T follicular helper cell (primary cell): ENCODE data around the gene FSD2.
"Not testable (repeated sequence)": the region's sequence is repeated elsewhere in the genome, so short reads cannot be mapped to it uniquely, and the experiment has no call there.

Experiments used
- DNase-seq: peaks from one replicate; pipeline ENCODE4 v3.0.0-alpha.2; 2020; ENCODE audit warnings: low read depth

FSD2 gene

DNA sequence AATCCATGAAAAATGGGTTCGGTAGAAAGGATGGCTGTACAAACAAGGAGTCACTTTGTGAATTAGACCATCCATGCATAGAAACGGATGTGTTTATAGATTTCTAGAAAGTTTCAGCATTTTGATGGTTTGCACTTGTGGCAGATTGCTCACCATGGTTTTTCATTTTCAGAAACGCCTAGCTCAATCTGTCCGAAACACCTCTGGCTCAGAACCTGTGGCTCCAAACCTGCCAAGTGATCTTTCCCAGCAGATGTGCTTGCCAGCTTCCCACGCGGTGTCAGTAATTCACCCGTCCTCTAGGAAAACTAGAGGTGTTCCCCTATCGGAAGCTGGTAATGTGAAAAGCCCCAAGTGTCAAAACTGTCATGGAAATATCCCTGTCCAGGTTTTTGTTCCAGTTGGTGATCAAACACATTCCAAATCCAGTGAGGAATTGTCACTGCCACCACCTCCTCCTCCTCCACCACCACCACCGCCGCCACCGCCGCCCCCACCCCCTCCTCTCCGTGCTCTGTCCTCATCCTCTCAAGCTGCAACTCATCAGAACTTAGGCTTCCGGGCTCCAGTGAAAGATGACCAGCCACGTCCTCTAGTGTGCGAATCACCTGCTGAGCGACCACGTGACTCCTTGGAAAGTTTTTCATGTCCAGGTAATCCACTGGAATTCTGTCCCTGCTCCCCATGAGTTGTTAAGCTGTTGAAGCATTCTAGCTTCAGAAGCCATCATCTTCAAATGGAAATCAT lies 24.7 kb upstream of the FSD2 start:
- DNase-seq, result no peak

DNA sequence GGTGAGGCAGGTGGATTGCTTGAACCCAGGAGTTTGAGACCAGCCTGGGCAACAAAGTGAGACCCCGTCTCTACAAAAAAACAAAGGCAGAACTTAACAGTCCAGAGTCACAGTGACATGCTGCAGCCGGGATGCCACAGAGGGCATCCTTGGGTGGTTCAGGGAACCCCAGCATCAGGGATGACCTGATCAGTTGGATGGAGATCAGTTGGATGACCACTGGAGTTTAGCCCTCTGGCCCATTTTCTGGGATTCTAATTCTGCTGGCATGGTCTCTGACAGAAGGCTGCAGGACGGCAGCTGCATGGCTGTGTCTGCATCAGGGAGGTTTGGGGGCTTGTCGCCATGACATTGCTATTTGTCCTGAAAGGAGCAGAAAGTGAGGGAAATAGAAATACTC lies 23.4 kb upstream of the FSD2 start:
- DNase-seq, result no peak

DNA sequence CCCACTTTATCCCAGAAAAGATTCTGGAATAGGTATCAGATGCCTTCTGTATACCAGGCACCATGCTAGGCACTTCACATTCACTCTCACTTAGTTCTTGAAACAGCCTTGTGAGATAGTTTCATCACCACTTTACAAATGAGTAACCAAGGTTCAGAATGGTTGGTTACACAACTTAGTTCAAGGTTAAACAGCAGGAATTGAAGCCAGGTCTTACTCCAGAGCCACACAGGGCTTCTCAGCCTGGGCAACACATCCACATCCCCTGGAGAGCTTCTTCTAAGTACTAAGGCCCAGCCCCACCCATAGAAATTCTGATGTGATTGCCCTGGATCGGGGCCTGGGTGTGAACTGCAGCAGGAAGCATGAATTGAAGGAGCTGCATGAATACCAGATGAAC lies 22.2 kb upstream of the FSD2 start:
- DNase-seq, result no peak

DNA sequence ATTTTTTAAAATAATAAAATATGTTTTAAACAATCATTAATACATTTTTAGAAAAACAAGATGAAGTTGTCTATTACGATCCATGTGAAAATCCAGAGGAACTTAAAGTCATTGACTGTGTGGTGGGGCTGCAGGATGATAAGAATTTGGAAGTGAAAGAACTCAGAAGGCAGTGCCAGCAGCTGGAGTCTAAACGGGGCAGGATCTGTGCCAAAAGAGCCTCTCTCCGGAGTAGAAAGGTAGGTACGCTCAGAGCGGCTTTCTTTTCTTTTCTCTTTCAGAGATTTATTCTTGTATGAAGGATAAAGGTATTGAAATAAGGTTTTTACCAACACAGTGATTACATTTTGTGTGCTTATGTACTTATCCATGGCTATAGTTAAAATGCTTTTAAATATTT lies 17.2 kb upstream of the FSD2 start:
- DNase-seq, result no peak

DNA sequence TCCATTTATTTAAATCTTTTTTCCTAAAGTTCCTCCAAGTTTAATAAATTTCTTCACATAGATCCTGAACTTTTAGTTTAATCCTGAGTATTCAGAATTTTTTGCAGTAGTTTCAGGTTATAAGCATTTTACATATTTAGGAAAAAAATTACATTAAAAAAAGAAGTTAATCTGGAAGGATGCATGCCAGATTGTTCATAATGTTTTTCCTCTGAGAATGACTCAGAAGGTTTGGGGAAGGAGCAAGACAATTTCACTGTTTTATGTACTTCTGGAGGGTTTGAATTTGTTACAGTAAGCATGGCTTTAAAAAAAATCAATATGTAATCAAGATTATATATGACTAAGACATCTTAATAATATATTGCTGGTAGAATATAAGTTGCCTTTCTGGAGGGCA lies 16.0 kb upstream of the FSD2 start:
- DNase-seq, result not testable (repeated sequence)

DNA sequence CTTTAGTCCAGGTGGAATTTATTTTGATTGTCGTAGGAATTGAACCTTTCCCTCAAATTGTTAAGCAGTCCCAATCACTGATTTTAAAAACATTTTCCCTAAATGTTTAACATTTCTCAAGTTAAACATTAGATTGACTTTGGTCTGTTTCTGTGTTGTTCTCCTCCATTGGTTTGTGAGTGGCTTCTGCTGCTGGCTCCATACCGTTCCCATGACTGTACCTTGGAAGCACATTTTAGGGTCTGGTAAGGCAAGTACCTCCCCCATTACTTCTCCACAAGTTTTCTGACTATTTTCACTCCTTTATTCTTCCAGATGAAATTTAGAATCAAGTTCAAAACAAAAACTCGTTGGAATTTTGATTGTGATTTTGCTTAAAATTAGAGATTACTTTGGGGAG lies 15.5 kb upstream of the FSD2 start:
- DNase-seq, result not testable (repeated sequence)

DNA sequence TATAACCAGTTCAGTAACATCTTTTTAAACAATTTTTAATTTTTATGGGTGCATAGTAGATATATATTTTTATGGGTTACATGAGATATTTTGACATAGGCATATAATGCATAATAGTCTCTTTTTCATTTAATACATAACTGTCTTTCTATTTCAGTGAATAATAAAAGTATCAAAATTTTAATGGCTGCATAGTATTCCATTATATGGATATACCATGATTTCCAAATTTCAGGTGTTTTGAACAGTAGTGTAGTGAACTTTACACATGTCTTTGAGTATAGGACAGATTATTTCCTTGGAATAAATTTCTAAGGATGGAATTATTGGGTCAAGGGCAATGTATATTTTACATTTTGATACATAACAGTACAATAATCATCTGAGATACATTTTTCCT lies 14.3 kb upstream of the FSD2 start:
- no peak for DNase-seq

DNA sequence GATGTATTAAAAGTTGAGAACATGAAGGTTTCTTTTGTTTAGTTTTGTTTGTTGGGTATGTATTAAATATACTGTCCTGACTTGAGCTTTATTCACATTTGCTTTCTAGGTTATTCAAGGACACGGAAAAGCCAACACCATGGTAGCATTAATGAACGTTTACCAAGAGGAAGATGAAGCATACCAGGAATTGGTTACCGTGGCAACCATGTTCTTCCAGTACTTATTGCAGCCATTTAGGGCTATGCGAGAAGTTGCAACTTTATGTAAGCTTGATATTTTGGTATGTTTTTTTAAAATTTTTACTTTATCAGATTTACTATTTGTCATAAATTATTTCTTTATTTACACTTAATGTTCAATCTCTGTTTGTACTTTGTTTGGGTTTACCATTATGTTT lies 7.1 kb upstream of the FSD2 start:
- DNase-seq, result no peak

DNA sequence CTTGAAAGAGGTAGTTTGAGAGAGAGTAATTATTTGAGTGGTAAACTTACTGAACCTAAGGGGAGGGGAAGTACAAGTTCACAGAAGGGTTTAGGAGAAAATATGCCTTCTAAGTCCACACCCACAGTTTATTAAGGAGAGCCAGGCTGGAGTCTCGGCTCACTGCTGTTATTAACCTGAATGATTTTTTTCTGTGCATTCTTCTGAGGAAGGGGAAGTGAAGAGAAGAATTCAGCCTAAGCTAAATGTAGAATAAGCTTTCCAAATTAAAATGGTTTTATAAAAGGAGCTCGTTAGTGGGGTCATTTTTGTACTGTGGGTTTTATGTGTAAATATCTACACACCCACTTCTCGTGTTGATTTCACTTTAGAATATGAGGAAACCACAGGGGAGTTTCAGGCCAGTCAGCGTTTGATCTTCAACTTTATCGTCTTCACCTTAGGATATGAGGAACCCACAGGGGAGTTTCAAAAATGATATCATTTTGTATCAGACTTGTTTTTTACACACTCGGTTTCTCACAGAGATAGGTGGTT lies 5.1 kb upstream of the FSD2 start:
- peak; percentile 40 for DNase-seq

DNA sequence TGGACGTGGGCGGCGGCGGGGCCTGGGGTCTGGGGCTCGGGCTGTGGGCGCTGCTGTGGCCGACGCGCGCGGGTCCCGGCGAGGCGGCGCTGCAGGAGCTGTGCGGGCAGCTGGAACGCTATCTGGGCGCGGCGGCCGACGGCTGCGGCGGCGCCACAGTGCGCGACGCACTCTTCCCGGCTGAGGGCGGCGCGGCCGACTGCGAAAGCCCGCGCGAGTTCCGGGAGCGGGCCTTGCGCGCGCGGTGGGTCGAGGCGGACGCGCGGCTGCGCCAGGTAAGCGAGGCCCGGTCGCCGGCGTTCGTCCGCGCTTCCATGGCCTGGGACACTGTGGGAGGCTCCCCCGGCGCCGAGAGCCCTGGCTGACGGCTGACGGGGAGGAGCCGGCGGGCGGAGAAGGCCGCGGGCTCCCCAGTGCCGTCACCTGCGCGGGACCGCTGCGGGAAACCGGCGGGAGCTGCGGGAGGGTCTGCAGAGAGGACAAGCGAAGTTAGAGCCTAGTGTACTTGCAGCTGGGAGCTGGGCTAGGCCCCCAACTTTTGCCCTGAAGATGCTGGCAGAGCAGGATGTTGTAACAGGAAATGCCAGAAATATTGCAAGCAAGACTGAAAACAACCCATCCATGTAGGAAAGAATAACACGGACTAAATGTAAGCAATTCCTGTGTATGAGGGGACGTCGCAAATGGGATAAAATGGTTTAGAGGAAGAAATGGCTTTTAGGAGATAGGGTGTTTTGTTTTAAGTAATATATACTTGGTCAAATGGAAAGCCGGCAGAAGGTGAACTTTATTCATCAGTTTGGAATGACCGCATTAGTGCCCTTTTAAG lies 4.4 kb upstream of the FSD2 start:
- peak; percentile 2 for DNase-seq

DNA sequence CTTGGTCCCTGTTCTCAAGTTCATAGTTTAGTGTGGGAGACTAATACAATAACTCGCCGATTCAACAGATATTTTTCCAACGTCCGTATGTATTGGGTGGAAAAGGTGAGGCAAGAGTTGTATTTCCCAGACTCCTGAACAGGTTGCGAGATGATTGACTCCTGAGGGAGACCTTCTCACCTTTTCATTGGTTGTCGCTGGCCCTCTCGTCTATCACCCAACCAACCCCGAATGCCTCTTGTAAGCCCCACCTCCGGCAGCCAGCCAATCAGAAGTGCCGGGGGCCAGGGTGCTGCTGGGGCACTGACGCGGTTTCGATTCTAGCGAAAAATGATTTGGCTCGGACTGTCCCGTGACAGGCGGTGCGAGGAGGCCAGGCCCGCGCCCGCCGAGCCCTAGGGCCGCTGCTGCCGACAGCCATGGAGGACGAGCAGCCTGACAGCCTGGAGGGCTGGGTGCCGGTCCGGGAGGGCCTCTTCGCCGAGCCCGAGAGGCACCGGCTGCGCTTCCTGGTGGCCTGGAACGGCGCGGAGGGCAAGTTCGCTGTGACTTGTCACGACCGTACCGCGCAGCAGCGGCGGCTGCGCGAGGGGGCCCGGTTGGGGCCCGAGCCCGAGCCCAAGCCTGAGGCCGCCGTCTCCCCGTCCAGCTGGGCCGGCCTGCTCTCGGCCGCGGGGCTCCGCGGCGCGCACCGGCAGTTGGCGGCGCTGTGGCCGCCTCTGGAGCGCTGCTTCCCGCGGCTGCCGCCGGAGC lies 3.6 kb upstream of the FSD2 start, which contains the start of gene WHAMM:
WHAMM (plus strand) TSS at position 321 of the 753 bp plus-strand sequence; CDS start at position 420, 99 bp downstream.
- DNase-seq, result peak; percentile 94

DNA sequence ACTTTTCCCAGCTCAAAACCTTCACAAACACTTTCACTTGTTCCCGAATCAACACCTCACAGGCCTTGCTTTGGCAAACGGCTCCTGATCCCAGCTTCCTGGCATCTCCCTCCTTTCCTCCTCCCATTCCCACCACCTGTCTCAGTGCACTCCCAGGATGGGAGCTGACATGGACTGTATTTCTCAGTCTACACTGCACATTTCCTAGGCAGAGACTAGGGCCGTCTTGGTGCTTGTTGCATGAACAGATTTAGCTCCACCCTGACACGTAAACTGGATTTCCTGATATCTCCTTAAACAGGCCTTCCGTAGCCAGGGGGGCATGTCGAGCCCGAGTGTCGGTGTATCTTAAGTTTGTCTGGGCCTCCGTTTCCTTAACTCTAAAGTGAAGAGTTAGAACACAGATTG lies 2.8 kb upstream of the FSD2 start:
- no peak for DNase-seq

DNA sequence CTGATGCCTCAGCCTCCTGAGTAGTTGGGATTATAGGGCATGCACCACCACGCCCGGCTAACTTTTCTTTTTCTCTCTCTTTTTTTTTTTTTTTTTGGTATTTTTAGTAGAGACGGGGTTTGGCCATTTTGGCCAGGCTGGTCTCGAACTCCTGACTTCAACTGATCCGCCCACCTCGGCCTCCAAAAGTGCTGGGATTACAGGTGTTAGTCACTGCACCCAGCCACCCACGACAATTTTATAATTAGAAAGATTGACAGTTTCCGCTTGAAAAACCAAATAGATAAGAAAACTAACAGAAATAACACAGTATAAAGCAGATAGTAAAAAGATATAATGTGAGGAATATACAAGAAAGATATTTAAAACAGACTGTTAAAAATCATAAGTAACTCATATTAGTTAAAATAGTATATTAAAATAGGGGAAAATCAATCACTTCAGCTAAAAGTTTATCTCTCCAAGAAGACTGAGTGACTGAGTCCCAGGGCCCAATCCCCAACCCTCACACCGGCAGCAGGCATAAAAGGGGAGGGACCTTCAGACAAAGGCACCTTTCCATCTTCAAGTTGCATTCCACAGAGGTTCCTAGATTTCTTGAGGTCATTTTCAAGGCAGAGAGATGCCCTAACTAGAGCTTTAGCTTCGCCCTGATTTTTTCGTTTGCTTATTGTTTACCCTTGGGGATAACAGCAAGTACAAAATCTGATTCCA lies 2.2 kb upstream of the FSD2 start:
- DNase-seq, result no peak

DNA sequence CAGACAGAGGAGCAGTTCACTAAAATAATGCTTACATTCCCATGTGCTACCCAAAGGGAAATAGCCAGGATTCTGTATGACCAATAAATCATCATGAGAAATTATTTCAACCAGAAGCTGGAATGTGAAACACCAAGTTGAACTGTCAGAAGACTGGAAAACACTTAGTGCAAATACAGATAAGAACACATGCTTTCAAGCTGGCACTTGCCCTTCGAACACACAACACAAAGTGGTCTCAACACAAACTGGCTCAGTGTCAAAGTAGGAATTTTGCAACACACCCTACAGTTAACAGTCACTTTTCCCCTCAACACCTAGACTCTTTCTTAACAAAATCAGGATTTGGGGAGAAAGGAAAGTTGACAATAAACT lies 1.3 kb downstream of the FSD2 start:
- no peak for DNase-seq

DNA sequence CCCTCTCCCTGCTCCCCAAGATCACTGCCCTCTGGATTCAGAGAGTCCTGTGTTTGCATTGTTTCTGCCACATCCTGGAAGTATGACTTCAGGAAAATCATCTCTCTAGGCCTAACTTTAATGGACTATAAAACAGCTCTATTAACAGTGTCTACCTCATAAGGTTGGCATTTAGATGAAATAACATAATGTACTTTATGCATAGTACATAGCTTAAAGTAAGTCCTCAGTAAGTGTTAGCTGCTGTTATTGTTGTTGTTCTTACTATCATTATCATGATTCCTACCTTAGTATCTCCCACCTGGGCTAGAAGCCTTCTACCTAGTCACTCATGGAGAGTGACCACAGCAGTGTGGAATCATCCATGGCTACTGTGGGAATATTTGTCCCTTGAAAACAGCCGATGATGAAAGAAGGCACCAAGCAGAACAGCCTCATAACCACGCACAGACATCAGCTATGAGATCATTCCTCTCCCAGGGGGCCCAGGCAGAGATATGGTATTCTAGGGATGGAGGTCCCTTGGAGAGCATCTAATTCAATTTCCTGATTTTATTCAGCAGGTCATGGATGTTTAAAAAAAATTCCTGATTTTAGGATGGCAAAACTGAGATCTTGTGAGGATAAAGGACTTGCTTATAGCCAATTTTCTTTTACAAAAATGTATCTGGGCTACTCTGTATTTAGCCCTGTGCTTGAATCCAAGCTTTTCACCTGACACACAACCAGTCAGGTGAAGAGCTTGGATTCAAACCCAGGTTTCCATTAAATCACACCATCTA lies 1.9 kb downstream of the FSD2 start:
- DNase-seq, result no peak

DNA sequence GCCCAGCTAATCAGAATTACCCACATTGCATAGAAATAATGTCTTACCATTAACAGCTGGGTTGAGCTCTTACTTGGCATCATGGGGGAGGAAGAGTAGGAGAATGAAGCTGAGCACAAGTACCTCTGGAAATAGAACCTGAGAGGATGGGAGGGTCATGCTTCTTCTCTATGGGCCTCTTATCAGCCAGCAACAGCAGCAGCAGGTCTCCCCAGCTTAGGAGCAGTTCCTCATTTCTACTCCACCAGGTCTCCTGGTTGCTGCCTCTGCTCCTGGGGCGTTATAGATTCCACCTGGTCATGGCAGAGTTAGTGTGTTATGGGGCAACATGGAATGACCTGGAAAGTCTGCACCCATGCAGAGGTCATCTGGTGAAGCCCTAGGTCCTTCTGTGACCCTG lies 3.4 kb downstream of the FSD2 start:
- DNase-seq, result no peak

DNA sequence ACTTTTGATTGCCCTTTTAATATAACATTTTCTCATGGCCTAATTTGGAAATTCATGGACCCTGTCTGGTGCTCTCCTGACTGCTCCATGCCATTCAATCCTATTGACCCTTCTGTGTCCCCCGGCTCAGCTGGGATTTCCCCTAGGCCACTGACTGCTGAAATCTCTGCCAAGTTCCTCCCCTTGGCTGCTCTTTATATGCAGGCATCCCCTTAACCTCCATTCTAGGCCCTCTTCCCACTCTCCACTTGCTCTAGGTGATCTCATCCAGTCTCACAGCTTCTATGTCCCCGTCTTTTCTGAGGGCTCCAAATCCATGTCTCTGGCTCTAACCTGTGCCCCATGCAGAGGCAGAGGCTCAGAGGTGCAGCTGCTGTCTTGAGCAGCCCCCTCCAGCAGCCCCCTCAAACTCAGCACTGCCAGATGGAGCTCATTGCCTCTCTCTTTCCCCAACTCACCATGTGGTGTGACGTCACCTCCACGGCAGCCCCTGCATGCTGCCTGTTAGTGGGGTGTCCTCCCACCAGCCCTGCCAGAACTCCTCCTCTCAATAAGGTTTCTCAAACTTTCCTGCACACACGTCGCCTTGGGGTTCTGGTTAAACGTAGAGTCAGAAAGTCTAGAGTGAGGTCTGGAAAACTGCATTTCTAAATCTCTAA lies 6.6 kb downstream of the FSD2 start:
- DNase-seq, result no peak

DNA sequence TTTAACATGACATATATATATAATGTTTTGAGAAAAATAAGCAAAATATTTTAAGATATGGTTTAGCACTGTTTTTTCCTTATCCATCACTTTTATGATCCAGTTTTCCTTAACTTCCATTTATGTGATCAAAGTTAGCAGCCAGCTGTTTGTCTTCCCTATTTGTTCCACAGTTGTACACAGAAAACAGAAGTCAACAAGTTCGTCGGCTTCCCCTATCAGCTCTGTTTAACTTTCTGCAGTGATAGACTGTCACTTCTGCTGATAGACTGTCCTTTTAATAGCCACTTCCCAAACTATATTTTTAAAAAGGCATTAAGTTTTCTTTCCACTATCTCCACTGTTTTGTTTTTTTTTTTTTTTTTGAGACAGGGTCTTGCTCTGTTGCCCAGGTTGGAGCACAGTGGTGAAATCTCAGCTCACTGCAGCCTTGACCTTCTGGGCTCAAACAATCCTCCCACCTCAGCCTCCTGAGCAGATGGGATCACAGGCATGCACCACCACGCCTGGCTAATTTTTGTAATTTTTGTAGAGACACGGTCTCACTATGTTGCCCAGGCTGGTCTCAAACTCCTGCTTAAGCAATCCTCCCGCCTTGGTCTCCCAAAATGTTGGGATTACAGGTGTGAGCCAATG lies 7.2 kb downstream of the FSD2 start:
- DNase-seq, result no peak

DNA sequence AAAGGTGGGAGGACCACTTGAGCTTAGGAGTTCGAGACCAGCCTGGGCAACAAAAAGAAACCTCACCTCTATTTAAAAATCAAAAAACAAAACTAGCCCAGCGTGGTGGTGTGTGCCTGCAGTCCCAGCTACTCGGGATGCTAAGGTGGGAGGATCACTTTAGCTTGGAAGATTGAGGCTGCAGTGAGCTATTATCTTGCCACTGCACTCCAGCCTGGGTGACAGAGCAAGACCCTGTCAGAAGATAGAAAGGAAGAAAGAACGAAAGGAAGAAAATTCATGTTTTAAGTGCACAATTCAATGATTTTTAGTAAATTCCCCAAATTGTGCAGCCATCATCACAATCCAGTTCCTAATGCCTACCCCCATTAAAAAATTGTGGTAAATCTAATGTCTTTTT lies 7.8 kb downstream of the FSD2 start:
- no peak for DNase-seq

DNA sequence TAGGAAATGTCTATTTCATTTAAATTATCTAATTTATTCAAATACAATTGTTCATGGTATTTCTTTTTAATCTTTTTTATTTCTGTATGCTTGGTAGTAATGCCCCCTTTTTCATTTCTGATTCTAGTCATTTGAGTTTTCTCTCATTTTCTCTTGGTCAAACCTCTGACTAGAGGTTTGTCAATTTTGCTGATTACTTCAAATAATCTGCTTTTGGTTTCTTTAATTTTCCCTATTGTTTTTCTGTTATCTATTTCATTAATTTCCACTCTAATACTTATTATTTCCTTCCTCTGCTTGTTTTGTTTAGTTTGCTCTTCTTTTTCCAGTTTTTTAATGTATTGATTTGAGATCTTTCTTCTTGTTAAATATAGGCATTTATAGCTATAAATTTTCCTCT lies 12.1 kb downstream of the FSD2 start:
- DNase-seq, result no peak
